Measurements from ENCODE around the gene MEN1. TPM values are rescaled to one million over a fixed set of nuclear protein-coding genes. Genes with fewer than 3 reads are reported as not detected.

The MEN1 gene
- total and polyA plus RNA-seq, 7 donors = 7.2 to 21.2 (median 10.8) TPM

GRCh38 chr11:64799256-64799622 is 11.1 kb downstream of the MEN1 start:
- H3K36me3 ChIP-seq (ENCODE audit: insufficient read depth in 1 of 2, low read depth in 1 of 2) = peaks cover 0 to 21% of the 10 kb centered on the region in 2 donors
- peaks cover 7% of the 10 kb centered on the region for H3K4me1 ChIP-seq
- no peaks in the 10 kb centered on the region for H3K27me3 ChIP-seq (ENCODE audit: insufficient read depth in 3 of 3, low read length in 2 of 3)
- no peaks in the 10 kb centered on the region for H3K9me3 ChIP-seq
- no peak overlapping the region for H3K4me3 ChIP-seq
- no peak for ATAC-seq
- no peak overlapping the region for H3K27ac ChIP-seq
- no peak for TF ChIP-seq CTCF (IDR thresholded peaks at IDR 0.05)
- intact Hi-C loops (cut with DNase I) = no loop called here
- DNase-seq = no peak
- 73 to 77% (median 74%) methylated on average over 7 of the region's 7 CpGs for WGBS, 3 donors

- 87 to 90% (median 90%) methylated on average over 18 to 19 of the region's 19 CpGs for WGBS, 3 donors
- Histone ChIP-seq H3K4me1 (no peaks in the 10 kb centered on the region), H3K36me3 (ENCODE audit: insufficient read depth in 1 of 2, low read depth in 1 of 2) (peaks cover 0 to 21% of the 10 kb centered on the region in 2 donors), H3K27me3 (ENCODE audit: insufficient read depth in 3 of 3, low read length in 2 of 3) (no peaks in the 10 kb centered on the region), H3K9me3 (no peaks in the 10 kb centered on the region), H3K27ac (no peak overlapping the region), H3K4me3 (no peak overlapping the region)
- no peak for TF ChIP-seq CTCF (IDR thresholded peaks at IDR 0.05)
- intact Hi-C loops (cut with DNase I) = no loop called here
- ATAC-seq (no peak), DNase-seq (no peak)
Measured at GRCh38 chr11:64796757-64797541, 13.4 kb downstream of the MEN1 start.

GRCh38 chr11:64796047-64796756 is 14.1 kb downstream of the MEN1 start:
- DNase-seq (peak in 1 of 2 donors; percentile 33), ATAC-seq (no peak)
- H3K4me1 ChIP-seq = no peaks in the 10 kb centered on the region
- no peak overlapping the region for H3K27ac ChIP-seq
- no peaks in the 10 kb centered on the region for H3K9me3 ChIP-seq
- H3K4me3 ChIP-seq = no peak overlapping the region
- no peaks in the 10 kb centered on the region for H3K27me3 ChIP-seq (ENCODE audit: insufficient read depth in 3 of 3, low read length in 2 of 3)
- peaks cover 0 to 21% of the 10 kb centered on the region in 2 donors for H3K36me3 ChIP-seq (ENCODE audit: insufficient read depth in 1 of 2, low read depth in 1 of 2)
- WGBS, 3 donors = 73 to 84% (median 82%) methylated on average over 16 to 19 of the region's 19 CpGs
- intact Hi-C loops (cut with DNase I) = no loop called here
- TF ChIP-seq CTCF (IDR thresholded peaks at IDR 0.05) = no peak

- Histone ChIP-seq H3K27ac (no peak overlapping the region), H3K27me3 (ENCODE audit: insufficient read depth in 3 of 3, low read length in 2 of 3) (no peaks in the 10 kb centered on the region), H3K4me3 (no peak overlapping the region), H3K36me3 (ENCODE audit: insufficient read depth in 1 of 2, low read depth in 1 of 2) (peaks cover 0 to 33% of the 10 kb centered on the region in 2 donors), H3K9me3 (no peaks in the 10 kb centered on the region), H3K4me1 (no peaks in the 10 kb centered on the region)
- no peak for TF ChIP-seq CTCF (IDR thresholded peaks at IDR 0.05)
- WGBS, 3 donors = 93 to 94% (median 94%) methylated on average over 10 of the region's 10 CpGs
- no peak for ATAC-seq
- intact Hi-C loops (cut with DNase I) = no loop called here
- no peak for DNase-seq
Measured at GRCh38 chr11:64794526-64794925, 15.8 kb downstream of the MEN1 start.
